AG04450 (cell line): ENCODE measurements around the gene SNED1. TPM values are rescaled to one million over a fixed set of nuclear protein-coding genes. Genes with fewer than 3 reads are reported as not detected.

Experiments
- CTCF ChIA-PET: fragments of 300-600, 350-600 bp; formaldehyde crosslinking; extraction: SDS; loops from one replicate; lab custom pipeline; 2022; ENCODE audit warnings: antibody characterized with exemption, inconsistent platforms; lab: Charles Lee
- POLR2A ChIA-PET: fragments of 350-600 bp; formaldehyde crosslinking; extraction: SDS; loops from one replicate; lab custom pipeline; 2021; ENCODE audit warnings: antibody characterized with exemption, inconsistent platforms; lab: Yijun Ruan, JAX
- DNase-seq: peaks from one replicate; pipeline ENCODE4 v3.0.0-alpha.2; 2011; ENCODE audit warnings: low read depth, low spot score
- H3K27ac ChIP-seq: one replicate; pipeline ENCODE4 v1.5.1; 2012; ENCODE audit warnings: low read depth, low read length, control low read depth
- H3K27me3 ChIP-seq: one replicate; pipeline ENCODE4 v1.6.0; 2012; ENCODE audit warnings: low read length; ENCODE audit not compliant: control insufficient read depth, insufficient read depth
- H3K4me3 ChIP-seq: 2 replicates; pipeline ENCODE4 v1.5.1; 2011; ENCODE audit warnings: mild to moderate bottlenecking, low read depth, low read length, control low read depth
- H3K9me3 ChIP-seq: 2 replicates; pipeline ENCODE4 v1.5.1; 2012; ENCODE audit warnings: low read length; ENCODE audit not compliant: control insufficient read depth, insufficient read depth
- polyA plus RNA-seq: library from polyadenylated mRNA; depleted of rRNA; stranded (reverse); fragments of >200 nt; gene quantifications from 2 replicates; pipeline ENCODE4 v1.2.3, GENCODE V29; 2011
- TF ChIP-seq, protein P1 (sequence below): IDR thresholded peaks from 2 replicates; pipeline ENCODE4 v1.5.1; 2011; ENCODE audit warnings: low read depth, low read length, control low read depth, inconsistent platforms

SNED1 gene
- polyA plus RNA-seq, 1 experiment: 1.6 TPM

DNA sequence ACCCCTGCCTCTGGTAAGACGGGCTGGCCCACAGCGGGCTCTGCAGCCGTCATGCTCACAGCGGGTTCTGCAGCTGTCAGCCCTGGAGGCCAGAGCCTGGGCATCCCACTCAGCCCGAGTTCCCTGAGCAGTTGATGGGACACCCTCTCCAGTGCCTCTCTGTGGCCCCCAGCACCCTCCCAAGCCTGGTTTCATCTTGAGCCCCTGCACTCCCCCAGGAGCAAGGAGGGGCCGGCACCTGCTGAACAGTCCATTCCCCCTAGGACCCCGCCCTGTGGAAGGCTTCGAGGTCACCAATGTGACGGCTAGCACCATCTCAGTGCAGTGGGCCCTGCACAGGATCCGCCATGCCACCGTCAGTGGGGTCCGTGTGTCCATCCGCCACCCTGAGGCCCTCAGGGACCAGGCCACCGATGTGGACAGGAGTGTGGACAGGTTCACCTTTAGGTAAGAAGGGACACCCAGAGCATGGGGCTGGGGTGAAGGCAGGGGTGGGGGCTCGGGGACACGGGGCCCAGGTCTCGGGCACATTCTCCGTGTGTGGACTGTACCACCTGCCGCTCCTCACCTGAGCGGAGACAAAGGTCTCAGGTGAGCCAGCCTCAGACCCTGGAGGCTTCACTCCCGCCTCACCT lies 69.2 kb downstream of the SNED1 start:
- ChIA-PET CTCF (interaction anchor here (0.7 to 0.9 kb wide), 2 partner anchors 11 to 154 kb away, joined by 3 to 4 read pairs; no protein-coding TSS in a partner anchor), POLR2A (no interaction called here)
- TF ChIP-seq, protein P1, sequence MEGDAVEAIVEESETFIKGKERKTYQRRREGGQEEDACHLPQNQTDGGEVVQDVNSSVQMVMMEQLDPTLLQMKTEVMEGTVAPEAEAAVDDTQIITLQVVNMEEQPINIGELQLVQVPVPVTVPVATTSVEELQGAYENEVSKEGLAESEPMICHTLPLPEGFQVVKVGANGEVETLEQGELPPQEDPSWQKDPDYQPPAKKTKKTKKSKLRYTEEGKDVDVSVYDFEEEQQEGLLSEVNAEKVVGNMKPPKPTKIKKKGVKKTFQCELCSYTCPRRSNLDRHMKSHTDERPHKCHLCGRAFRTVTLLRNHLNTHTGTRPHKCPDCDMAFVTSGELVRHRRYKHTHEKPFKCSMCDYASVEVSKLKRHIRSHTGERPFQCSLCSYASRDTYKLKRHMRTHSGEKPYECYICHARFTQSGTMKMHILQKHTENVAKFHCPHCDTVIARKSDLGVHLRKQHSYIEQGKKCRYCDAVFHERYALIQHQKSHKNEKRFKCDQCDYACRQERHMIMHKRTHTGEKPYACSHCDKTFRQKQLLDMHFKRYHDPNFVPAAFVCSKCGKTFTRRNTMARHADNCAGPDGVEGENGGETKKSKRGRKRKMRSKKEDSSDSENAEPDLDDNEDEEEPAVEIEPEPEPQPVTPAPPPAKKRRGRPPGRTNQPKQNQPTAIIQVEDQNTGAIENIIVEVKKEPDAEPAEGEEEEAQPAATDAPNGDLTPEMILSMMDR: no peak
- Histone ChIP-seq H3K9me3 (no peaks in the 10 kb centered on the region; the same call in 1 of the 2 replicates), H3K4me3 (no peak overlapping the region), H3K27me3 (no peaks in the 10 kb centered on the region), H3K27ac (no peak overlapping the region)
- no peak for DNase-seq

DNA sequence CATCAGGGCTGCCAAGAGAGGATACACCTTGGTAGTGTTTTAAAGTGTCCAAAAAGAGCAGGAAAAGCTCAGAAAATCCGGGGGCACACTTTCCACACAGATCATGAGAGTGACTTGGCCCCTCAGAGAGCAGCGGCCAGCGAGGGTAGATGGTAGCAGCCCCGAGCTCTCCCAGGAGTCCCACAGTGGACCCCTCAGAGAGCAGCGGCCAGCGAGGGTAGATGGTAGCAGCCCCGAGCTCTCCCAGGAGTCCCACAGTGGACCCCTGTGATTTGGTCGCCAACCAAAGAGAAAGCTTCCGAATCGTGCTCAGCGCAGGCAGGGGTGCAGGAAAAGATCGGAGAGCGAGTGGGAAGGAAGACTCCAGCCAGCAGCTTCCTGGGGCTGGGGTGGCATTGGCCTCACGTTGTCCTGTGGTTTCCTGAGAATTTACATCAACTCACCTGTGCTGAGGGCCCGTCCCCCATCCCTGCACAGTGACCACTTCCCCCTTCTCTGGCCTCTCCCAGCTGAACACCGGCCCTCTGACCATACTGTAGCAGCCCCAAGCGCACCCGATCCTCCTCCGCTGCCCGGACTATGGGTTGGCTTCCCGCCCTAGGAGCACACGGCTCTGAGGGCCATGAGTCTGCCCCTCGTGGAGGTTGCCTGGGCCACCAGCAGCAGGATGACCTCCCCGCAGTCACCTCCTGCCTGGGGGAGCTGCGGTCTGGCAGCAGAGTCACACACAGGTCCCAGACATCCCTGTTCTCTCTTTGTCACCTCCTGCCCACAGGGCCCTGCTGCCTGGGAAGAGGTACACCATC lies 69.9 kb downstream of the SNED1 start:
- no peaks in the 10 kb centered on the region; the same call in 1 of the 2 replicates for H3K9me3 ChIP-seq
- H3K4me3 ChIP-seq: no peak overlapping the region
- no peaks in the 10 kb centered on the region for H3K27me3 ChIP-seq
- CTCF ChIA-PET: interaction anchor here (0.7 to 1.6 kb wide), 3 partner anchors 10 to 228 kb away, joined by 3 to 10 read pairs (median 3); no protein-coding TSS in a partner anchor
- TF ChIP-seq, protein P1: no peak
- POLR2A ChIA-PET: no interaction called here
- H3K27ac ChIP-seq: no peak overlapping the region
- DNase-seq: no peak

DNA sequence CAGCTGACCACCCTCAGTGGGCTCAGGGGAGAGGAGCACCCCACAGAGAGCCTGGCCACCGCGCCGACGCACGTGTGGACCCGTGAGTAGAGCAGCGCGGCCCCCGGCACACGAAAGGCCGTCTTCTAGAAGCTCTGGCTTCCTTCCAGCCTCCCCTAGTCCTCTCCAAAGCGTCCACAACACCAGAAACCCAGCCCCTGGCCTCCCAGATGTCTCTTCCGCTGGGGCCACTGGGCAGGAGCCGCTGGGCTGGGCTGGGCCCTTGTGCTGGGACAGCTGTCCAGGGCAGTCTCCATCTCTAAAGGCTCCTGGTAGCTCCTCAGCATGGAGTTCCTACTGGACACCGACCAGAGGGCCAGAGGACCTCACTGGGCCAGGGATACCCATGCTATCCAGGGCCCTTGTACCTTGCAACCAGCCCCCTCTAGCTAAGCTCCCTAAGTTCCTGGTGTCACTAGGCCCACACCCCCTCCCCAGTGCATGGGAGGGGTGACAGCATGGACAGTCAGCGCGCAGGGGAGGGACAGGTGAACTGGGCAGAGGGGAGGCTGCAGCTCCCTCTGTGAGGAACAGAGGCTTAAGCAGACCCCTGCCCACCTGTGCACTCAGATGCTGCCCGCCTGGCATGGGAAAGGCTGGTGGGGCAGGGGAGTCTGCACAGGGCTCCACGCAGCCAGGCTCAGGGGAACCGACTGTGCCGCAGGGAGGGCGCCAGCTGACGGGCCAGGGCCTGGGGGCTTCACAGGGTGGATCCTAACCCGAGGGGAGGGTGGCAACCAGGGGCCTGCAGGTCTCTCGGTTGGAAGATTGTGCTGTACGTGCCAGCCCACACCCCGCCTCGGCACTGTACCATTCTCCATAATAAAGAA lies 70.8 kb downstream of the SNED1 start:
- Histone ChIP-seq H3K27me3 (no peaks in the 10 kb centered on the region), H3K27ac (no peak overlapping the region), H3K4me3 (no peak overlapping the region), H3K9me3 (no peaks in the 10 kb centered on the region; the same call in 1 of the 2 replicates)
- DNase-seq: no peak
- POLR2A ChIA-PET: no interaction called here
- TF ChIP-seq, protein P1: no peak
- CTCF ChIA-PET: interaction anchor here (0.8 to 1.6 kb wide), 2 partner anchors 9 to 228 kb away, joined by 3 to 10 read pairs; no protein-coding TSS in a partner anchor

DNA sequence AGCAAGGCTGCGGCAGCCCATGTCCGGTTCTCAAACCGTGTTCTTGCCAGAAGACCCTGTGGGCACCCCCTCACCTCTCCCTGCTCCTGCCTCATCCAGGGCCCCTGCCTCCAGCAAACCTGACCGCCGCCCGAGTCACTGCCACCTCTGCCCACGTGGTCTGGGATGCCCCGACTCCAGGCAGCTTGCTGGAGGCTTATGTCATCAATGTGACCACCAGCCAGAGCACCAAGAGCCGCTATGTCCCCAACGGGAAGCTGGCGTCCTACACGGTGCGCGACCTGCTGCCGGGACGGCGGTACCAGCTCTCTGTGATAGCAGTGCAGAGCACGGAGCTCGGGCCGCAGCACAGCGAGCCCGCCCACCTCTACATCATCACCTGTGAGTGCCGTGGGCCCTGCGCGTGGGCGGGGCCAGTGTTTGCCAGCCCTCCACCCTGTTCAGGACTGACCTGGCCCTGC lies 71.4 kb downstream of the SNED1 start:
- ChIA-PET CTCF (no interaction called here), POLR2A (no interaction called here)
- Histone ChIP-seq H3K4me3 (no peak overlapping the region), H3K27me3 (no peaks in the 10 kb centered on the region), H3K27ac (no peak overlapping the region), H3K9me3 (no peaks in the 10 kb centered on the region; the same call in 1 of the 2 replicates)
- DNase-seq: no peak
- TF ChIP-seq, protein P1: no peak
